D721Med (cell line): ENCODE data around the gene UNC45B.
"Not testable (repeated sequence)": the region's sequence is repeated elsewhere in the genome, so short reads cannot be mapped to it uniquely, and the experiment has no call there.

ENCODE experiments used
- DNase-seq: peaks from one replicate; pipeline ENCODE4 v3.0.0; 2011; ENCODE audit warnings: low spot score; ENCODE audit not compliant: insufficient read length
- FAIRE-seq: peaks from 2 replicates; lab custom pipeline; 2011; peaks lifted over from hg19 to GRCh38; lab: Jason Lieb, UNC
- TF ChIP-seq, protein P1 (sequence below): IDR thresholded peaks from 2 replicates; pipeline ENCODE4 v1.5.1; 2012; ENCODE audit warnings: mild to moderate bottlenecking, control low read depth; ENCODE audit not compliant: insufficient read depth; ENCODE audit errors: missing control alignments

The UNC45B gene

GRCh38 chr17:35147375-35147905 lies at the start of gene UNC45B:
UNC45B (plus strand) TSS chr17:35147817; CDS start chr17:35148264, 447 bp downstream.
- no peak for FAIRE-seq
- TF ChIP-seq, protein P1, sequence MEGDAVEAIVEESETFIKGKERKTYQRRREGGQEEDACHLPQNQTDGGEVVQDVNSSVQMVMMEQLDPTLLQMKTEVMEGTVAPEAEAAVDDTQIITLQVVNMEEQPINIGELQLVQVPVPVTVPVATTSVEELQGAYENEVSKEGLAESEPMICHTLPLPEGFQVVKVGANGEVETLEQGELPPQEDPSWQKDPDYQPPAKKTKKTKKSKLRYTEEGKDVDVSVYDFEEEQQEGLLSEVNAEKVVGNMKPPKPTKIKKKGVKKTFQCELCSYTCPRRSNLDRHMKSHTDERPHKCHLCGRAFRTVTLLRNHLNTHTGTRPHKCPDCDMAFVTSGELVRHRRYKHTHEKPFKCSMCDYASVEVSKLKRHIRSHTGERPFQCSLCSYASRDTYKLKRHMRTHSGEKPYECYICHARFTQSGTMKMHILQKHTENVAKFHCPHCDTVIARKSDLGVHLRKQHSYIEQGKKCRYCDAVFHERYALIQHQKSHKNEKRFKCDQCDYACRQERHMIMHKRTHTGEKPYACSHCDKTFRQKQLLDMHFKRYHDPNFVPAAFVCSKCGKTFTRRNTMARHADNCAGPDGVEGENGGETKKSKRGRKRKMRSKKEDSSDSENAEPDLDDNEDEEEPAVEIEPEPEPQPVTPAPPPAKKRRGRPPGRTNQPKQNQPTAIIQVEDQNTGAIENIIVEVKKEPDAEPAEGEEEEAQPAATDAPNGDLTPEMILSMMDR = no peak
- no peak for DNase-seq

DNA sequence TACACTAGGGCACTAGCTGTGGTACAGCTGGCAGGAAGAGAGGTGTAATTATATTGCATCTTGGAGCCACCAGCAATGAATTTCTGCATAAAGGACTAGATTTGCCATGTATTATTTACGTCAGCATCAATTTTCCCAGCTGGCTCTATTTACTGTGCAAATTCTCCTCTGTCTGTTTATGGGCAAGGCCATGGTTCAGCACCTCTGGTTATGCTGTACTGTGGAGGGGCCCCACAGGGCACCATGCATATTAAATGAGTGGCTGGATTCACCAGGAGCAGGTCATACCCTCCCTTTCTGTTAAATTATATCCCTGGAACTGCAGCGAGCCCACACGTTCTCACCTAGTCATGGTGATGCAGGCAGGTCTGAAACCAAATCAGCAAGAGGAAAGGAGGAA lies 47.7 kb upstream of the UNC45B start:
- DNase-seq (no peak), FAIRE-seq (no peak)
- TF ChIP-seq, protein P1 = no peak

DNA sequence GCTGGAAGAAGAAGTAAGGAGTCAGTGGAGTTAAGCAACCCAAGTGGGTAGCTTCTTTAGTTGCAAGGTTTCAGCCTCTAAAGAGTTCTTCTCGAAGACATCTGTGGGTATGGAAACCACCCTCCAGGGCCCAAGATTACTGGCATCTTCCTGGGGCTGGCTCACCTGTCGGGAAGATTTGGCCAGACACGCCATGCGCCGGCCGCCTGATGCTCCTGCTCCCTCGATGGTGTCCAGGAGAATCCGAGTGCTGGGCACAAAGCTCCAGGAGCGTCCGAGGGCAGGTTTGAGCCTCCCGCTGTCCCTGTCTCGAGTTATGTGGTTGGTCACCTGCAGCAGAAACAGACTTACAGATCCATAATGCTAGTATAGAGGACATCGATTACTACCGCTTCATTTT lies 46.6 kb upstream of the UNC45B start:
- FAIRE-seq (no peak), DNase-seq (no peak)
- TF ChIP-seq, protein P1 = no peak

DNA sequence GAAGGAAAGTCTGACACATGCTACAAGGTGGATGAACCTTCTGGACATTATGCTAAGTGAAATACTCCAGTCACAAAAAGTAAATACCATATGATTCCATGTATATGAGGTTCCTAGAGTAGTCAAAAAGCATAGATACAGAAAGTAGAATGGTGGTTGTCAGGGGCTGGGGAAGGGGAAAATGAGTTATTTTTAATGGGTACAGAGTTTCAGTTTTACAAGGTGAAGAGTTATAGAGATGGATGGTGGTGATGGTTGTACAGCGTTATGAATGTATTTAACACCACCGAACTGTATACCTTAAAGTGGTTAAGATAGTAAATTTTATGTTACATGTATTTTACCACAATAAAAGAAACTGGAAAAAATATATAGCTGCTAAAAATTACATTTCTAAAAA lies 45.9 kb upstream of the UNC45B start:
- FAIRE-seq = no peak
- no peak for DNase-seq
- TF ChIP-seq, protein P1 = no peak

- TF ChIP-seq, protein P1 = no peak
- FAIRE-seq = no peak
- DNase-seq = no peak
Observed at GRCh38 chr17:35103271-35103670, 44.3 kb upstream of the UNC45B start.

GRCh38 chr17:35104844-35105450 lies 42.7 kb upstream of the UNC45B start:
- FAIRE-seq (no peak), DNase-seq (no peak)
- TF ChIP-seq, protein P1 = no peak

GRCh38 chr17:35110791-35111190 lies 36.8 kb upstream of the UNC45B start:
- not testable (repeated sequence) for DNase-seq, FAIRE-seq
